AG04450 (cell line): ENCODE results near the gene GABRB3. TPM values are rescaled to one million over a fixed set of nuclear protein-coding genes. Genes with fewer than 3 reads are reported as not detected.

Experiments
- CTCF ChIA-PET: fragments of 300-600, 350-600 bp; formaldehyde crosslinking; extraction: SDS; loops from one replicate; lab custom pipeline; 2022; ENCODE audit warnings: antibody characterized with exemption, inconsistent platforms; lab: Charles Lee
- POLR2A ChIA-PET: fragments of 350-600 bp; formaldehyde crosslinking; extraction: SDS; loops from one replicate; lab custom pipeline; 2021; ENCODE audit warnings: antibody characterized with exemption, inconsistent platforms; lab: Yijun Ruan, JAX
- DNase-seq: peaks from one replicate; pipeline ENCODE4 v3.0.0-alpha.2; 2011; ENCODE audit warnings: low read depth, low spot score
- H3K27ac ChIP-seq: one replicate; pipeline ENCODE4 v1.5.1; 2012; ENCODE audit warnings: low read depth, low read length, control low read depth
- H3K27me3 ChIP-seq: one replicate; pipeline ENCODE4 v1.6.0; 2012; ENCODE audit warnings: low read length; ENCODE audit not compliant: control insufficient read depth, insufficient read depth
- H3K4me3 ChIP-seq: 2 replicates; pipeline ENCODE4 v1.5.1; 2011; ENCODE audit warnings: mild to moderate bottlenecking, low read depth, low read length, control low read depth
- H3K9me3 ChIP-seq: 2 replicates; pipeline ENCODE4 v1.5.1; 2012; ENCODE audit warnings: low read length; ENCODE audit not compliant: control insufficient read depth, insufficient read depth
- CTCF ChIP-seq: IDR thresholded peaks from 2 replicates; pipeline ENCODE4 v1.5.1; 2011; ENCODE audit warnings: low read depth, low read length, control low read depth, inconsistent platforms
- polyA plus RNA-seq: library from polyadenylated mRNA; depleted of rRNA; stranded (reverse); fragments of >200 nt; gene quantifications from 2 replicates; pipeline ENCODE4 v1.2.3, GENCODE V29; 2011

The GABRB3 gene
- polyA plus RNA-seq, 1 experiment: 0.63 TPM

- DNase-seq: no peak
- H3K27me3 ChIP-seq: no peaks in the 10 kb centered on the region
- H3K4me3 ChIP-seq: no peak overlapping the region
- CTCF ChIA-PET: no interaction called here
- no peak for TF ChIP-seq CTCF
- POLR2A ChIA-PET: no interaction called here
- no peak overlapping the region for H3K27ac ChIP-seq
- peaks cover 36% of the 10 kb centered on the region for H3K9me3 ChIP-seq
These were observed 221.4 kb downstream of the GABRB3 start for GRCh38 chr15:26551473-26551872.

DNA sequence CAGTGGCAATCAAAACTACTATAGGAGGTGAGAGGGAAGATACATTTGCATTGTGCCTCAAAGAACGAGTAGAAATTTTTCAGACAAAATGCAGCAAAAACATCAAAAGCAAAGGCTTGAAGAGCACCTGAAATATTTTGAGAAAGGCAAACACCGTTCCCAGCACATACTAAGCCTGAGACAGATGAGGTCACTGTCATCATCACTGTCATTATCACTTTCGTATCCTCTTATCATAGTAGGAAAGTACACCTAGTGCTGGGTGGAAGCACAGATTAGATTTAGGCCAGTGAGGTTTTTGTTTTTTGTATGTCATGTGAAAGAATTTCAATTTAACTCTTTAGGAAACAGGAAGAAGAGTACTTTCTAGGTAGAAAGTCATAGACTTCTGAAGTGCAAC, 222.0 kb downstream of the GABRB3 start:
- ChIA-PET POLR2A (no interaction called here), CTCF (no interaction called here)
- Histone ChIP-seq H3K4me3 (no peak overlapping the region), H3K9me3 (peaks cover 36% of the 10 kb centered on the region), H3K27ac (no peak overlapping the region), H3K27me3 (no peaks in the 10 kb centered on the region)
- DNase-seq: no peak
- TF ChIP-seq CTCF: no peak

- no peak overlapping the region for H3K4me3 ChIP-seq
- TF ChIP-seq CTCF: no peak
- CTCF ChIA-PET: no interaction called here
These were observed 235.2 kb downstream of the GABRB3 start for GRCh38 chr15:26537663-26538062.

DNA sequence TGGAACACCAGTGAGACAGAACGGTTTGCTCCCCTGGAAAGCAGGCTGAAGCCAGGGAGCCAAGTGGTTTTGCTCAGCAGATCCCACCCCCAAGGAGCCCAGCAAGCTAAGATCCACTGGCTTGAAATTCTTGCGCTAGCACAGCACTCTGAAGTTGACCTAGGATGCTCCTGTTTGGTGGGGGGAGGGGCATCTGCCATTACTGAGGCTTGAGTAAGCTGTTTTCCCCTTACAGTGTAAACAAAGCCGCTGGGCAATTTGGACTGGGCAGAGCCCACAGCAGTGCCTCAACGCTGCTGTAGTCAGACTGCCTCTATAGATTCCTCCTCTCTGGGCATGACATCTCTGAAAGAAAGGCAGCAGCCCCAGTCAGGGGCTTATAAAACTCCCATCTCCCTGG, 241.4 kb downstream of the GABRB3 start:
- Histone ChIP-seq H3K27ac (no peak overlapping the region), H3K4me3 (no peak overlapping the region), H3K9me3 (peaks cover 16% of the 10 kb centered on the region), H3K27me3 (no peaks in the 10 kb centered on the region)
- no peak for DNase-seq
- ChIA-PET POLR2A (no interaction called here), CTCF (no interaction called here)
- TF ChIP-seq CTCF: no peak

More at GRCh38 chr15:26537663-26538062, 235.2 kb downstream of the GABRB3 start:
- no peak overlapping the region for H3K27ac ChIP-seq
- no peaks in the 10 kb centered on the region for H3K27me3 ChIP-seq
- H3K9me3 ChIP-seq: peaks cover 6% of the 10 kb centered on the region
- POLR2A ChIA-PET: no interaction called here
- no peak for DNase-seq

- Histone ChIP-seq H3K27ac (no peak overlapping the region), H3K9me3 (peaks cover 10% of the 10 kb centered on the region), H3K4me3 (no peak overlapping the region), H3K27me3 (no peaks in the 10 kb centered on the region)
- ChIA-PET POLR2A (no interaction called here), CTCF (no interaction called here)
- no peak for DNase-seq
- TF ChIP-seq CTCF: no peak
These were observed 247.8 kb downstream of the GABRB3 start for GRCh38 chr15:26525096-26525495.
